ENCODE measurements around the gene RABGAP1L. TPM values are rescaled to one million over a fixed set of nuclear protein-coding genes. Genes with fewer than 3 reads are reported as not detected.

Gene RABGAP1L
- total RNA-seq, 6 donors from 2014 or later, result 41.3 to 229 (median 85.3) TPM

DNA sequence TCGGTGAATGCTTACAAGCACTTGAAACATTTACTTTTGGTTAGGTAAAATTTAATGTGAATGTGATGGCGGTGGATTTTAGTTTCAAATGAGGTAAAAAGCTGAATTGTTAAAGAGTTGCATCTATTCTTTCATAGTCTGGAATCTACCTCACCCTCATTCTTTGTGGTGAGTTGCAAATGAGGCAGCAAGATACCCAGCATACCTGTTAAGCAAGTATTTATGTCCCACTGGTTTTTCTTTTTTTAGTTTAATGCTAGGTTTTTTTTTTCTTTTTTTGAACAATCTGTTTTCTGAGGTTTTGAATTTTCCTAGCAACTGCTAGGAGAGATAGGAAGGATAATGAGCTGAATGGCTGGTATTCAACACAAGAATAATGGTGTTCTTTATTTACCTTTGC lies 712.6 kb downstream of the RABGAP1L start:
- no peak for ATAC-seq (ENCODE audit: low FRiP score in 2 of 2)

DNA sequence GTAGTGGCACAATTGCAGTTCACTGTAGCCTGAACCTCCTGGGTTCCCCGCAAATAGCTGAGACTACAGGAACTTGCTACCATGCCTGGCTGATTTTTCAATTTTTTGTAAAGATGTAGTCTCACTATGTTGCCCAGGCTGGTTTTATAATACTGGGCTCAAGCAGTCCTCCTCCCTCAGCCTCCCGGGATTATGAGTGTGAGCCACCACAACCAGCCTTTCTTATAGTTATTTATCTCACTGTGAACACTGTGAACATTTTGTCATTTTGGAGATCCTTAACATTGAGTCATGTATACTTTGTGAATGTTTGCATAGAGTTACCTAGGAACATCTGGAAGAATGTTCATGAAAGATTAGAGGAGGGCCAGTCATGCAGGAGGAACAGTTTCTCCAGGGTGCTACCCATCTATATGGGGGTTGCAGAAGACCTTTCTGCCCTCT lies 713.3 kb downstream of the RABGAP1L start:
- ATAC-seq (ENCODE audit: low FRiP score in 2 of 2), result no peak
- no peak for DNase-seq
- TF ChIP-seq, protein P1, sequence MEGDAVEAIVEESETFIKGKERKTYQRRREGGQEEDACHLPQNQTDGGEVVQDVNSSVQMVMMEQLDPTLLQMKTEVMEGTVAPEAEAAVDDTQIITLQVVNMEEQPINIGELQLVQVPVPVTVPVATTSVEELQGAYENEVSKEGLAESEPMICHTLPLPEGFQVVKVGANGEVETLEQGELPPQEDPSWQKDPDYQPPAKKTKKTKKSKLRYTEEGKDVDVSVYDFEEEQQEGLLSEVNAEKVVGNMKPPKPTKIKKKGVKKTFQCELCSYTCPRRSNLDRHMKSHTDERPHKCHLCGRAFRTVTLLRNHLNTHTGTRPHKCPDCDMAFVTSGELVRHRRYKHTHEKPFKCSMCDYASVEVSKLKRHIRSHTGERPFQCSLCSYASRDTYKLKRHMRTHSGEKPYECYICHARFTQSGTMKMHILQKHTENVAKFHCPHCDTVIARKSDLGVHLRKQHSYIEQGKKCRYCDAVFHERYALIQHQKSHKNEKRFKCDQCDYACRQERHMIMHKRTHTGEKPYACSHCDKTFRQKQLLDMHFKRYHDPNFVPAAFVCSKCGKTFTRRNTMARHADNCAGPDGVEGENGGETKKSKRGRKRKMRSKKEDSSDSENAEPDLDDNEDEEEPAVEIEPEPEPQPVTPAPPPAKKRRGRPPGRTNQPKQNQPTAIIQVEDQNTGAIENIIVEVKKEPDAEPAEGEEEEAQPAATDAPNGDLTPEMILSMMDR (IDR thresholded peaks at IDR 0.05), result no peak
- TF ChIP-seq POLR2A (IDR thresholded peaks at IDR 0.05) (no peak), EP300 (IDR thresholded peaks at IDR 0.05) (no peak), POLR2AphosphoS5 (IDR thresholded peaks at IDR 0.05) (no peak)
- Histone ChIP-seq H3K9me3 (no peaks in the 10 kb centered on the region), H3K4me3 (no peak overlapping the region), H3K36me3 (no peaks in the 10 kb centered on the region), H3K27ac (peak overlapping the region in 1 of 4 donors; percentile 16), H3K4me1 (peaks cover 0 to 17% (median 8%) of the 10 kb centered on the region in 4 donors), H3K27me3 (no peaks in the 10 kb centered on the region)
- 85 to 94% methylated on average over 2 of the region's 2 CpGs for WGBS, 2 donors

More for the DNA sequence above, 712.6 kb downstream of the RABGAP1L start:
- TF ChIP-seq EP300 (IDR thresholded peaks at IDR 0.05), result no peak
- TF ChIP-seq POLR2A (IDR thresholded peaks at IDR 0.05), result no peak
- TF ChIP-seq, protein P1 (IDR thresholded peaks at IDR 0.05), result no peak
- TF ChIP-seq POLR2AphosphoS5 (IDR thresholded peaks at IDR 0.05), result no peak
- Histone ChIP-seq H3K4me3 (no peak overlapping the region), H3K4me1 (peaks cover 0 to 11% (median 8%) of the 10 kb centered on the region in 4 donors), H3K9me3 (no peaks in the 10 kb centered on the region), H3K27ac (no peak overlapping the region), H3K27me3 (no peaks in the 10 kb centered on the region), H3K36me3 (no peaks in the 10 kb centered on the region)
- WGBS, 2 donors, result 56 to 67% methylated on average over 2 of the region's 2 CpGs
- no peak for DNase-seq

DNA sequence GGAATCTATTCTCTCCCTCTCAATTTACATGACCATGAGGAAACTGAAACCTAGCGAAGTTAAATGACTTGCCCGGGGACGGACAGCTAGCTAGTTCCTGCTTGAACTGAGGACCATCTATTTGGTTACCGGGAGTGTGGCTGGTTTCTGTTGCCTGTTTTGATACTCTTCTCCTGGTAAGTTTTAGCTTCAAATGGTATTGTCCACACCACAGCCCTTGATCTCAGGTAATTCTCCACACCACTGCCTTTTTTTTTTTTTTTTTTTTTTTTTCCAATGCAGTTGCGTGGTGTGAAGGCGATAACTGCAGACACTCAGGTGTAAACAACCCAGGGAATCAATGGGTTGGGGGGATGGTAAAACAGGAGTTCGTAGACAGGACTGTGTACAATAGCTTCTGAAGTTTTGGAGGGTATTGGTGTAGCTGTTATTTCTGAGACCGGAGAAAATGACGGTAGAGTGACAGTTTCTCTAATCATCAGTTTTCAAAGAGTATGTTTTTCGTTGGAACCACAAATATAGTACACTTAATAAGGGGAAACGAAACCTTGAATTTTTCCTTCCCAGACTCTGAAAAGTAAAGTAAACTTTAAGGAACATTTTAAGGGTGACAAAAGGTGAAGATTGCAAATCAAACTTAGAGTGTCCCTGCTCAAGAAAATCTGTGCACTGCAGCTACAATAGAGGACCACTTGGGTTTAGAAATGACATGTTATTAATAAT lies 715.2 kb downstream of the RABGAP1L start:
- H3K27ac ChIP-seq, result peak overlapping the region; percentile 6 to 42 (median 23)
- peak in 1 of 2 donors; percentile 74 for ATAC-seq (ENCODE audit: low FRiP score in 2 of 2)
- WGBS, 2 donors, result 21 to 31% methylated on average over 11 of the region's 11 CpGs

GRCh38 chr1:174875306-174875705 lies 716.0 kb downstream of the RABGAP1L start:
- ATAC-seq (ENCODE audit: low FRiP score in 2 of 2), result peak; percentile 42 to 81

More for the DNA sequence above, 715.2 kb downstream of the RABGAP1L start:
- DNase-seq, result peak in 1 of 2 donors; percentile 35
- Histone ChIP-seq H3K27me3 (no peaks in the 10 kb centered on the region), H3K4me1 (peaks cover 0 to 17% (median 8%) of the 10 kb centered on the region in 4 donors), H3K4me3 (peak overlapping the region in 3 of 4 donors; percentile 26 to 45 (median 38)), H3K9me3 (no peaks in the 10 kb centered on the region), H3K36me3 (no peaks in the 10 kb centered on the region)
- TF ChIP-seq POLR2A (IDR thresholded peaks at IDR 0.05) (peak in 1 of 4 donors; percentile 20), POLR2AphosphoS5 (IDR thresholded peaks at IDR 0.05) (no peak)

DNA sequence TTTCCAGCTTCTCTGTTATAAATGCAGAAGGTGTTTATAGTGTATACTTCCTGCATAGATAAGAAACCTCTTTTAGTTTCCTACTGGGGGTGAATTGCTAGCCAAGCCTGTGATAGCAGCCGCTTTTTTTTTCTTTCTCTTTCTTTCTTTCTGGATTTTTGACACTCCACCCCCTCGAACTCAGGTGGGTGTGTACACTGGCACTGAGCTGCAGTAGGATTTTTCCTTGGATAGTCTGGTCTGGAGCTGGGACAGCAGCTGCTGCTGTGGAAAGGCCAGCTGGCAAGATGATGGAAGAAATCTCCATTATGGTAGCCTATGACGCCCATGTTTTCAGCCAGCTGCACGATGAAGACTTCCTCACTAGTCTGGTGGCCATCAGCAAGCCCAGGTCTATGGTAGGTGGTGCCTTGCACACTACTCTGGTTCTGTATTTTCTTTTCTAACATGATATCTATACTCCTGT lies 717.9 kb downstream of the RABGAP1L start:
- TF ChIP-seq EP300 (IDR thresholded peaks at IDR 0.05), result no peak
- TF ChIP-seq POLR2A (IDR thresholded peaks at IDR 0.05), result peak in 1 of 4 donors; percentile 9
- TF ChIP-seq, protein P1 (IDR thresholded peaks at IDR 0.05), result no peak
- no peak for TF ChIP-seq POLR2AphosphoS5 (IDR thresholded peaks at IDR 0.05)
- H3K9me3 ChIP-seq, result no peaks in the 10 kb centered on the region
- H3K27me3 ChIP-seq, result no peaks in the 10 kb centered on the region
- H3K36me3 ChIP-seq, result no peaks in the 10 kb centered on the region
- ATAC-seq (ENCODE audit: low FRiP score in 2 of 2) (peak in 1 of 2 donors; percentile 68), DNase-seq (no peak)
- peak overlapping the region; percentile 8 to 64 (median 44) for H3K27ac ChIP-seq
- H3K4me1 ChIP-seq, result peaks cover 0 to 17% (median 6%) of the 10 kb centered on the region in 4 donors
- H3K4me3 ChIP-seq, result peak overlapping the region in 3 of 4 donors; percentile 26 to 45 (median 38)
- WGBS, 2 donors, result 27 to 45% methylated on average over 4 of the region's 4 CpGs

More at GRCh38 chr1:174875306-174875705, 716.0 kb downstream of the RABGAP1L start:
- Histone ChIP-seq H3K9me3 (no peaks in the 10 kb centered on the region), H3K4me3 (peak overlapping the region in 3 of 4 donors; percentile 26 to 45 (median 38)), H3K36me3 (no peaks in the 10 kb centered on the region), H3K4me1 (peaks cover 0 to 17% (median 8%) of the 10 kb centered on the region in 4 donors), H3K27ac (peak overlapping the region; percentile 1 to 64 (median 17)), H3K27me3 (no peaks in the 10 kb centered on the region)
- peak in 1 of 2 donors; percentile 76 for DNase-seq
- 44 to 69% methylated on average over 4 of the region's 4 CpGs for WGBS, 2 donors
- TF ChIP-seq POLR2A (IDR thresholded peaks at IDR 0.05), result peak in 1 of 4 donors; percentile 61
- no peak for TF ChIP-seq EP300 (IDR thresholded peaks at IDR 0.05)
- TF ChIP-seq, protein P1 (IDR thresholded peaks at IDR 0.05), result no peak
- peak; percentile 23 to 36 for TF ChIP-seq POLR2AphosphoS5 (IDR thresholded peaks at IDR 0.05)
